NCI-H1436 treated with DMSO at 0.1 percent for 48 hours (cell line): ENCODE measurements around the gene ITSN2.

Experiments used
- DNase-seq: peaks from one replicate; lab custom pipeline; 2025; lab: John Stamatoyannopoulos, UW

The ITSN2 gene

DNA sequence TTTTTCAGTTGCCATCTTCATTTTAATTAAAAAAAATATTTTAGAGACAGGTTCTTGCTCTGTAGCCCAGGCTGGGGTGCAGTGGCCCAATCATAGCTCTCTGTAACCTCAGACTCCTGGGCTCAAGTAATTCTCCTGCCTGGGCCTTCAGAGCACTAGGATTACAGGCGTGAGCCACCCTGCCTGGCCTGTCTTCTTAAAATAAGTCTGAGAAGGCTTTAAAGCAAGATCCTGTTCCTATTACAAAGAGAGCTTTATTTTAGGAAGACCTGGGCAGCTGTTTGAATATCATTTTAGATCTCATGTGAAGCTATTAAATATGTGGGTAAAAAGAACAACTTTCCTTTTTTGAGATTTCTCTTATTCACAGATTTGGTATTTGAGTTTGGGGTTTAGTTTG lies 184.0 kb downstream of the ITSN2 start:
- DNase-seq, result no peak

DNA sequence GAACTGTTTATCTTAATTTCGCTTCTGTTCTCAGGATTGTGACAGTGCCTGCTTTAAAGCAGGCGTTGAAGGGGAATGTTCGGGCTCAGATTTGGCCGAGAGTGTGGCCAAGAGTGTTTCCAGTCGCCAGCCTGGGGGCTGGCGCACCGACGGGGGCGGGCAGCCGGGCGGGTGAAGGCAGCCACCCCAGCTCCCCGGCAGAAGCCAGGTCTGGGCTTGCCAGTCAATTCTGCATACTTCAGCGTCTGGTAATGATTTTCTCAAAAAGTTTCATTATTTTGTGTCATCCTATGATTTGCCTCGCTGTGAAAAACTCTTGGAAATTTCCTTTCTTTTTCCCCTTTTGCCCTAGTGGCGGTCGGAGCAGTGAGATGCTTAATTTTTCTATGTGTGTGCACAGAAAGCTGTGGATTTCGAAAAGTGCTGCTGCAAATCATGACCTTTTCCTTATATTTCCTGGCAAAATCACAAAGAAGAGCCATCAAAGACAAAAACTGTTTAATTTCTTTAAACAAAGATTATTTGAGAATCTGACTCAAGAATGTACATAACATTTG lies 184.6 kb downstream of the ITSN2 start:
- DNase-seq, result no peak

DNA sequence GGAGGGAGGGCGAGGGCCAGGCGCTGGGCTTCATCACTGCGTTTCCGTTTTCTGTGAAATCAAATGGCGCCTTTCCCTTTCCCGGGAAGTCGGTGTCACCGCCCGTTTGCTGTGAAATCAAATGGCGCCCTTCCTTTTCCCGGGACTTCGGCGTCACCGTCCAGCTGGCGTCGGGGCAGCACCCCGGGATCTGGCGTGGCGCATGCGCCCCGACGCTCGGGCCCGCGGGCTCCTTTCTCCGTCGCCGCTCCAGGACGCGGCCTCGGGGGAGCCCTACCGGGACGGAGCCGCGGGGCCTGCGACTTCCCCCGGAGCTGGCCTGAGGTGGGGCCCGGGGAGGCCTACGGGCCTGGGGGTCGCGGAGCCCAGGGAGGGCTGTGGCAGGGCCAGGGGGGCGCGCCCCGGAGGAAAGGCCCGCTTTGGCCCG lies 185.5 kb downstream of the ITSN2 start, which contains the start of gene FAM228A:
TSS of gene FAM228A (plus strand) at position 203 of the 427 bp plus-strand sequence. CDS start 428 bp downstream, outside the sequence.
- DNase-seq, result no peak

DNA sequence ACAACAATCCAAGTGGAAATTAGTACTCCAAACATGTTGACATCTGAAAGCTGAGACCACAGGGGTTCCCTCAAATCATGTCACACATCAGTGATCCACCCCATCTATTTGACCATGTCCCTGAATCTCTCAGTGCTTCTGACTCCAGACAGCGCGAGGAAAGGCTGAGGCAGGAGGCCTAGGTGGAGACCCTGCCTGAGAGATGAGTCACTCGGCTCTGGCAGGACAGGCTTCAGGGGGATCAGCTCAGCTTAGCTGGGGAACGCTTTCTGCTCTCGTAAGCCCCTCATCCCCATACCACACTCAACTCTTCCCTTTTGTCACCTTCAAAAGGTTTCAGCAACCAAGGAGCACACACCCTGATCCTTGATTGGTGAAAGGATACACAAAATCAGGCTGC lies 191.3 kb downstream of the ITSN2 start:
- no peak for DNase-seq

DNA sequence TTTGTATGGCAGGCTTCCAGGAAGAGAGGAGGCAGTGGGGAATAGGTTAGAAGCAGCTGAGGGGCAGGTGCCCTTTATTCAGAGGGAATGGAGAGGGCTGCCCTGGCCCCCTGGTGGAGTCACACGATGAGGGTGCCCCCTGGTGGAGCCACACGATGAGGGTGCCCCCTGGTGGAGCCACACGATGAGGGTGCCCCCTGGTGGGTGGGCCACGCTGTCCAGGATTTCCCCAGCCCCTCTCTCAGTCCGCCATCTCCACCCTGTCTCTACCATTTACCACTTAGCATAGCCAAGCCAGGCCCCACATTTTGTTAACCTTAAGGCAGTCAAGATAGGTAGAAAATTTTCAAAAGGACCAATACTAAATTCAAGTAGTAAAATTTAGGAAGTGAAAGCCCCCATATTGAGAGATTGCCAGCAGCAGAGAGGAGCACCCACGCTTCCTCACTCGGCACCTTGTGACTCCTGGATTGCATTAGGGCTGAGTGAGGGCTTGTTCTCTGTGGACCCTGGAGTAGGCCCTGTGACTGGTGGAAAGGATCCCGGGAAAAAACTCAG lies 195.8 kb downstream of the ITSN2 start:
- DNase-seq, result no peak

DNA sequence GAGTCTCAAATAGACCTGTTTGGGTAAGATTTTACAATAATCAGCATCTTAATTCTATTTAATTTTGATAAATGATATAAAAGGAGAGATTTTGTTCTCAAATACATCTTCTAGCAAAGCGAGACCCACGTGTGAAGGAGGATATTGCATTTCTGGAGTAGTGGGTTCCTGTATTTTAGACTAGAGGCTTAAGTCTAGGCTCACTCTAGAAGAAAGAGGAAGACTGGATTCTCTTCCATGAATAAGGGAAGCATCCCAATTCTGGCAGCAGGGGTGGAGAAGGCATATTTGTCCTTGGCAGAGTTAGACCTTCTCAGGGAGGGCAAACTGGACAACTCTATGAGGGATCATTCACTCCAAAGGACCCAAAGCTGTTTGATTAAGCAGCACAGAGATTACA lies 196.7 kb downstream of the ITSN2 start:
- DNase-seq, result no peak

DNA sequence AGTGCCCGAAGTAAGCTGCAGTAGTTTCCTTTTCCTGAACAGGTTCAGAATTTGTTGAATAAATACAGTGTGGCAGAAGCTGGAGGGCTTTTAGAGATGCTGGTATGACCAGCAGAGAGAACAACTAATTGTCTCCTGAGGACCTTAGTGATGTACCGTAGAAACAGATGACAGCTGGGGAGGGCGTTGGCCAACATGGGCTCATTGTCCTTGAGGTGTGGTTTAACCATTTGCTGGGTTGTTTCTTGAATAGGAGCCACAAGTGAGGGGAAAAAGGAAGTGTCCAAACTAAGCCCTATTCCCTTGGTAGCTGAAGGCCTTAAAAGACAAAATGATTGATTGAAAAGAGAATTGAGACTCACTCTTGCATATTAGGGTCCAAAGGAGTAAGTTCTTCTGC lies 197.2 kb downstream of the ITSN2 start:
- DNase-seq, result no peak

DNA sequence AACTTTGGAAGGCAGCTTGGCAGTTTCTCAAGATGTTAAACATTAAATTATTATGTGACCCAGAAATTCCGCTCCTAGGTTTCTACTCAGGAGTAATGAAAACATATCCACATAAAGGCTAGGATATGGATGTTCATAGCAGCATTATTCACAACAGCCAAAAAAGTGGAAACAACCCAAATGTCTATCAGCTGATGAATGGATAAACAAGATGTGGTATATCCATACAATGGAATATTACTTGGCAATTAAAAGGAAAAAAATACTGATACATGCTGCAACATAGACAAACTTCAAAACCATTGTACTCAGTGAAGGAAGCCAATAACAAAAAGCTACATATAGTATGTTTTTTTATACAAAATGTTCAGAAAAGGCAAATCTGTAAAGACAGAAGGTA lies 197.8 kb downstream of the ITSN2 start:
- no peak for DNase-seq

DNA sequence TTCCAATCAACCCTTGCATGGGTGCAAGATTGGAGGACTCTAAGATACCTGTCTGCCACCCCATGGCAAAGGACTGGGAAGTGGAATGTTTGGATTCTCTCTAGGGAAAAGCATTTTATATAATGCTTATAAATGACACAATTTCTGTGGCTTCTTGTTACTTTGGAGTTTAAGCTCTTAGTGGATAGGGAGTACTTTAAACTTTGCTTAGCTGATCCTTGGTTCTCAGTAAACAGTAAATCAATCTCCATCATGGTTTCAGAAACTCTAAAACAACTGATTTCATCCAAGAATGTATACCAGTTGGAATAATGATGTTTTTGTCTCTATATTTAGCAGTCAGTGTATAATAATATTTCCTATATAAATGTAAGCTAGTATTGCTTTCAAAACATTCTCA lies 199.6 kb downstream of the ITSN2 start:
- DNase-seq, result no peak

DNA sequence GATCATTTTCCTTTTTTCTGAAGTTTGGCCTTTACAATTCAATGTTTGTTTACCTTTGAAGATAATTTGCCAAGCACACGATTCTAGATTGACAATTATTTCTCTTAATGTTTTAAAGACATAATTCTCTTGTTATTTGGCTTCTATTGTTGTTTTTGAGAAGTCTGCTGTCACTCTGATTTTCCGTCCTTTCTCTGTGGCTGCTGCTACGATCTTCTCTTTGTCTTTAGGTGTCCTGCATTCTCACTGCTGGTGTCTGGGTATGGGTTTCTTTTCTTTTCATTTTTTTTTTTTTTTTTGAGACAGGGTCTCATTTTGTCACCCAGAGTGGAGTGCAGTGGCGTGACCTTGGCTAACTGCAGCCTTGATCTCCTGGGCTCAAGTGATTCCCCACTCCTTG lies 200.6 kb downstream of the ITSN2 start:
- no peak for DNase-seq

DNA sequence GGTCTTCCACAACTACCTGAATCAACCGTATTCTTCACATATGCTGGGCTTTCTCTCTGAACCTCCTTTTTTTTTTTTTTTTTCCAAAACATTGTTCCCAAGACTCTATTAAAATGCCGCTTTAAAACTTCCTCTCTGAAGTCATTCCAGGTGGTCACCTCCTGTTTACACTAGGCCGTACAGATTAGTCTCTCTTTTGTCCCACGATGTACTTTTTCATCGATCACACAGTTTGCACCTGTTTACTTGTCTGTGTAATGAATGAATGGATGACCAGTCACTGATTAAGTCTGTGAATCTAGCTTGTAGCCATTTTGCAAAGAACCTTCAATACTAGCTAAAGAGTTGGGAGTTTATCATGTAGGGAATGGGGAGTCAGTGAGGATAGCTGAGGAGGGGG lies 202.2 kb downstream of the ITSN2 start:
- DNase-seq, result no peak

DNA sequence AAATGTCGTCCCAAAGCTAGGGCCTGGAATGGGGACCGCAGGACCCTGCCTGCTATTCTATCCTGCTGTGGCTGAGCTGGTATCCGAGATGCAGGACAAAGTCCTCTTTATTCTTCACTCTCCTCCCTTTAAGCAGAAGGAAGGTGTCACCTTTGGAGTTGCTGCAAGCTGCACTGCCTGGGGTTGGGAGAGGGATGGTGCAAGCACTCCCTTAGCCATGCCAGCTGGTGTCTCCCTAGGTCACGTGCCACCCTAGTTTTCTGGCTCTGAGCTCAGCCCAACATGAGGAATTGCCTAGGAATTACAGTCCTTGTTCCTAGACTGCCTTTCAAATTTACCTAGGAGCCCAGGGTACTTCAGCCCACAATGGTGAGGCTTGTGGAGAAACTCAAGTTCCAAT lies 206.9 kb downstream of the ITSN2 start:
- DNase-seq, result no peak
